SK-N-SH treated with all-trans-retinoic acid at 6 μM for 48 hours (cell line): ENCODE data around the gene CCNA1.

Experiments used
- TOX ChIP-seq: fragments of 250-450 bp; sonication (Bioruptor Pico); IDR thresholded peaks from 2 replicates; pipeline ENCODE4 v1.8.0; 2021; ENCODE audit warnings: mild to moderate bottlenecking, moderate library complexity, borderline replicate concordance
- TF ChIP-seq, protein P1 (sequence below): fragments of 250-450 bp; sonication (Bioruptor Pico); IDR thresholded peaks from 2 replicates; pipeline ENCODE4 v1.8.0; 2021; ENCODE audit warnings: low read depth, mild to moderate bottlenecking, moderate library complexity, borderline replicate concordance
- TF ChIP-seq, protein P2 (sequence below): fragments of 250-450 bp; sonication (Bioruptor Pico); IDR thresholded peaks from 2 replicates; pipeline ENCODE4 v1.8.0; 2020; ENCODE audit warnings: mild to moderate bottlenecking, moderate library complexity, borderline replicate concordance

DNA sequence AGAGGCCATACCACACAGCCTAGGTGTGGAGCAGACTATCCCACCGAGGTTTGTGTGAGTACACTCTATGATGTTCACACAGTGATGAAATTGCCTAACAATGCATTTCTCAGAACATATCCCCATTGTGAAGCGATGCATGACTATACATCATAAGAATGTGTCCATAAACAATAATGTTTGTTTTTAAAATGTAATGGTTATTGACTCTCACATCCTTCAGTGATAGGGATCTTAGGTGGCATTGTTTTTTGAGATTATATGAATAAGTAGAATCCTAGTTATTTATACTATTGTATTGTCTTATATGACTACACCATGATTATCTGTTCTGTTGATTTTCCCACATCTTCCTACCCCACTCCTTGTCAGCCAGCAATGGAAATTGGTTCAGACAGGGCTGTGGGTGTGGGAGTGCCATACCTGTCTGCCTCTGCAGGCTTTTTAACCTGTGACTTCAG lies 13.6 kb downstream of the CCNA1 start:
- TF ChIP-seq, protein P1, sequence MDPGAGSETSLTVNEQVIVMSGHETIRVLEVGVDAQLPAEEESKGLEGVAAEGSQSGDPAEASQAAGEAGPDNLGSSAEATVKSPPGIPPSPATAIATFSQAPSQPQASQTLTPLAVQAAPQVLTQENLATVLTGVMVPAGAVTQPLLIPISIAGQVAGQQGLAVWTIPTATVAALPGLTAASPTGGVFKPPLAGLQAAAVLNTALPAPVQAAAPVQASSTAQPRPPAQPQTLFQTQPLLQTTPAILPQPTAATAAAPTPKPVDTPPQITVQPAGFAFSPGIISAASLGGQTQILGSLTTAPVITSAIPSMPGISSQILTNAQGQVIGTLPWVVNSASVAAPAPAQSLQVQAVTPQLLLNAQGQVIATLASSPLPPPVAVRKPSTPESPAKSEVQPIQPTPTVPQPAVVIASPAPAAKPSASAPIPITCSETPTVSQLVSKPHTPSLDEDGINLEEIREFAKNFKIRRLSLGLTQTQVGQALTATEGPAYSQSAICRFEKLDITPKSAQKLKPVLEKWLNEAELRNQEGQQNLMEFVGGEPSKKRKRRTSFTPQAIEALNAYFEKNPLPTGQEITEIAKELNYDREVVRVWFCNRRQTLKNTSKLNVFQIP (CRISPR knock-in tag), result no peak
- TF ChIP-seq, protein P2, sequence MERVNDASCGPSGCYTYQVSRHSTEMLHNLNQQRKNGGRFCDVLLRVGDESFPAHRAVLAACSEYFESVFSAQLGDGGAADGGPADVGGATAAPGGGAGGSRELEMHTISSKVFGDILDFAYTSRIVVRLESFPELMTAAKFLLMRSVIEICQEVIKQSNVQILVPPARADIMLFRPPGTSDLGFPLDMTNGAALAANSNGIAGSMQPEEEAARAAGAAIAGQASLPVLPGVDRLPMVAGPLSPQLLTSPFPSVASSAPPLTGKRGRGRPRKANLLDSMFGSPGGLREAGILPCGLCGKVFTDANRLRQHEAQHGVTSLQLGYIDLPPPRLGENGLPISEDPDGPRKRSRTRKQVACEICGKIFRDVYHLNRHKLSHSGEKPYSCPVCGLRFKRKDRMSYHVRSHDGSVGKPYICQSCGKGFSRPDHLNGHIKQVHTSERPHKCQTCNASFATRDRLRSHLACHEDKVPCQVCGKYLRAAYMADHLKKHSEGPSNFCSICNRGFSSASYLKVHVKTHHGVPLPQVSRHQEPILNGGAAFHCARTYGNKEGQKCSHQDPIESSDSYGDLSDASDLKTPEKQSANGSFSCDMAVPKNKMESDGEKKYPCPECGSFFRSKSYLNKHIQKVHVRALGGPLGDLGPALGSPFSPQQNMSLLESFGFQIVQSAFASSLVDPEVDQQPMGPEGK (CRISPR knock-in tag), result no peak
- TF ChIP-seq TOX, result no peak
